ENCODE results near the gene RPAIN.

RPAIN gene, protein sequence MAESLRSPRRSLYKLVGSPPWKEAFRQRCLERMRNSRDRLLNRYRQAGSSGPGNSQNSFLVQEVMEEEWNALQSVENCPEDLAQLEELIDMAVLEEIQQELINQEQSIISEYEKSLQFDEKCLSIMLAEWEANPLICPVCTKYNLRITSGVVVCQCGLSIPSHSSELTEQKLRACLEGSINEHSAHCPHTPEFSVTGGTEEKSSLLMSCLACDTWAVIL

DNA sequence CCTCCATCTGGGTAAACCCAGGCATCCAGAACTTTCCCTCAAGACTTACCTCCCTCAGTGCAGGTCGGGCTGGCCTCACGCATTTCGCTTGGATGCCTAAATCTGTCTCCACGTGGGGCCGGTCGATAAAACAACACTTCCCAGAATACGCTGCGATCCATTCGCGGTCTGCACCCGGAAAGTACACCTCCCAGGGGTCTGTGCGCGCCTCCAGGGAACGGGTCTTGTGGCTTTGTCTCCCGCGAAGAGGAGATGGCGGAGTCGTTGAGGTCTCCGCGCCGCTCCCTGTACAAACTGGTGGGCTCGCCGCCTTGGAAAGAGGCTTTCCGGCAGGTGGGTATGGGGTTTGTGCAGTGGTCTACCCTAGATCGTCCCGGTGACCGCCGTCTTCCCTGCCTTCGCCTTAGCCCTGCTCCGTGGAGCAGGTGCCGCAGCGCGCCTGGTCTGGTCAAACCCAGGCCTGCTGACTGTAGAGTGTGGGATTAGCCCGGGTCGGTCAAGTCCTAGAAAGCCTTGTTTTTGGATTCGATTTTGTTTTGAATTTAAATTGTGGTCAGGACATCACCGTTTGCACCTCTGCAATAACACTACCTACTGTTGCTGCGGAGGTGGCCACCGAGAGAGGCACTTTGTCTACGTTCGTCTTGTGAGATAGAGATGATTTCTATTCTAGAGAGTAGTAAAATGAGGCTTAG lies at the start of gene RPAIN:
TSS of gene RPAIN (plus strand) at position 224 of the 695 bp plus-strand sequence. CDS start at position 253, 29 bp downstream.
- H3K4me3 ChIP-seq (ENCODE audit: control insufficient read depth, low read depth, low read length), result peak within 1 kb of the TSS; percentile 95
- peak; percentile 81 for DNase-seq (ENCODE audit: low read depth)
- TF ChIP-seq, protein P1, sequence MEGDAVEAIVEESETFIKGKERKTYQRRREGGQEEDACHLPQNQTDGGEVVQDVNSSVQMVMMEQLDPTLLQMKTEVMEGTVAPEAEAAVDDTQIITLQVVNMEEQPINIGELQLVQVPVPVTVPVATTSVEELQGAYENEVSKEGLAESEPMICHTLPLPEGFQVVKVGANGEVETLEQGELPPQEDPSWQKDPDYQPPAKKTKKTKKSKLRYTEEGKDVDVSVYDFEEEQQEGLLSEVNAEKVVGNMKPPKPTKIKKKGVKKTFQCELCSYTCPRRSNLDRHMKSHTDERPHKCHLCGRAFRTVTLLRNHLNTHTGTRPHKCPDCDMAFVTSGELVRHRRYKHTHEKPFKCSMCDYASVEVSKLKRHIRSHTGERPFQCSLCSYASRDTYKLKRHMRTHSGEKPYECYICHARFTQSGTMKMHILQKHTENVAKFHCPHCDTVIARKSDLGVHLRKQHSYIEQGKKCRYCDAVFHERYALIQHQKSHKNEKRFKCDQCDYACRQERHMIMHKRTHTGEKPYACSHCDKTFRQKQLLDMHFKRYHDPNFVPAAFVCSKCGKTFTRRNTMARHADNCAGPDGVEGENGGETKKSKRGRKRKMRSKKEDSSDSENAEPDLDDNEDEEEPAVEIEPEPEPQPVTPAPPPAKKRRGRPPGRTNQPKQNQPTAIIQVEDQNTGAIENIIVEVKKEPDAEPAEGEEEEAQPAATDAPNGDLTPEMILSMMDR (conservative IDR thresholded peaks at IDR 0.05; ENCODE audit: control insufficient read depth, insufficient read depth, low read depth, low read length), result no peak

DNA sequence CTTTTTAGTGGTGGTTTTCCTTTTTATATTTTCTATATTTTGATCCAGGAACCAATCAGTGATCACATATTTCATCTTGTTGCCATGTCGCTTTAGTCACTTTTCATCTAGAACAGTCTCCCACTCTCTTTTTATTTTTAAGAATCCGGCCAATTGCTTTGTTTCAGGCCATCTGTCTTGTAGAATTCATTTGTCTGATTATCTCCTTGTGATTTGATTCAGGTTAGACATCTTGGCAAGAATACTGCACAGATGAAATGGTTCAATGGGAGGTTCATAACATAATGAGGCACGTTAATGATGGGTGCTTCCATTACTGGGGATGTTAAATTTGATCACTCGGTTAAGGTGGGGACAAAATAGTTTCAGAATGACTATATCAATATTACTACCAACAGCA lies 49.6 kb upstream of the RPAIN start:
- DNase-seq (ENCODE audit: low read depth), result no peak
- TF ChIP-seq, protein P1 (conservative IDR thresholded peaks at IDR 0.05; ENCODE audit: control insufficient read depth, insufficient read depth, low read depth, low read length), result no peak
- H3K4me3 ChIP-seq (ENCODE audit: control insufficient read depth, low read depth, low read length), result no peak overlapping the region

DNA sequence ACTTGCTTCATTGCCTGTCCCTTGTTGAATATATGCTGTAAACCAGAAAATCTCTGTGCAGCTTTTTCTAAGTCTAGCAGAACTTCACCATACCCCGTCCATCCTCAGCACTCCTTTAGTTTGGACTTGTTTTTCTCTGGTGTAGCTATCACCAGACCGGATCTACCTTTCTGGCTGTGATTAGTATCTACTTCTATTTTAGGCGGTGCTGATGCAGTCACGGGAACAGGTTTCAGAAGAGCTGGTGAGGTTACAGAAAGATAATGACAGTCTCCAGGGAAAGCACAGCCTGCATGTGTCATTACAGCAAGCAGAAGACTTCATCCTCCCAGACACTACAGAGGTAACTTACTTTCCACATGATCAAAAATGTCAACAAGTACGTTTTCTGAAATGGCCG lies 46.9 kb upstream of the RPAIN start:
- no peak for DNase-seq (ENCODE audit: low read depth)
- no peak overlapping the region for H3K4me3 ChIP-seq (ENCODE audit: control insufficient read depth, low read depth, low read length)
- TF ChIP-seq, protein P1 (conservative IDR thresholded peaks at IDR 0.05; ENCODE audit: control insufficient read depth, insufficient read depth, low read depth, low read length), result no peak

DNA sequence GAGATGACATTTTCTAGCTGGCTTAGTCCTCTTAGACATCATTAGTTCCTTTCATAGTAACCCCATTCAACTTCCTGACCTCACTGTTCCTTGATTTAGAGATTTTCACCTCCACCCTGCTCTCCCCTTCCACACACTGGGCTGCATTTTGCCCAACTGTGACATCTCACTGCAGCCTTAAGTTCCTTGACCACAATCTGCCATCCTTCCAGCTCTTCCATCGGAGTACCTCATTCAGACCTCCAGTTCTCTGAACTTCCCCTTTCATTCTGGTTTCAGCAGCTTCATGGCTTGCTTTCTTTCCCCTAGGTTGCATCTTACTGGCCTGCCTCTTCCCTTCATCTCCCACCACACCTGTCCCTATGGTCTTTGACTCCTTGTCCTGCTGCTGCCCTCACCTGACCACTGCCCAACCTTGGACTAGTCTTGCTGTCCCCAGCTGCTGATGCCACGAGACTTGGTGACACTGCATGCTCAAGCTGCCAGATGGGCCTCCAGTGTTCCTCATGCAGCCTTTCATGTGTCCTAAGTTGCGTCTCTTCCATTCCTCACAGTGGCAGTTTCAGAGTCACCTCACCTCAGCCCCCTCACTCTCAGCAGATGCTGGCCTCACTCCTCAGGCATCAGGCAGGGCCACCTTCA lies 41.3 kb upstream of the RPAIN start:
- TF ChIP-seq, protein P1 (conservative IDR thresholded peaks at IDR 0.05; ENCODE audit: control insufficient read depth, insufficient read depth, low read depth, low read length), result no peak
- no peak for DNase-seq (ENCODE audit: low read depth)
- H3K4me3 ChIP-seq (ENCODE audit: control insufficient read depth, low read depth, low read length), result no peak overlapping the region

DNA sequence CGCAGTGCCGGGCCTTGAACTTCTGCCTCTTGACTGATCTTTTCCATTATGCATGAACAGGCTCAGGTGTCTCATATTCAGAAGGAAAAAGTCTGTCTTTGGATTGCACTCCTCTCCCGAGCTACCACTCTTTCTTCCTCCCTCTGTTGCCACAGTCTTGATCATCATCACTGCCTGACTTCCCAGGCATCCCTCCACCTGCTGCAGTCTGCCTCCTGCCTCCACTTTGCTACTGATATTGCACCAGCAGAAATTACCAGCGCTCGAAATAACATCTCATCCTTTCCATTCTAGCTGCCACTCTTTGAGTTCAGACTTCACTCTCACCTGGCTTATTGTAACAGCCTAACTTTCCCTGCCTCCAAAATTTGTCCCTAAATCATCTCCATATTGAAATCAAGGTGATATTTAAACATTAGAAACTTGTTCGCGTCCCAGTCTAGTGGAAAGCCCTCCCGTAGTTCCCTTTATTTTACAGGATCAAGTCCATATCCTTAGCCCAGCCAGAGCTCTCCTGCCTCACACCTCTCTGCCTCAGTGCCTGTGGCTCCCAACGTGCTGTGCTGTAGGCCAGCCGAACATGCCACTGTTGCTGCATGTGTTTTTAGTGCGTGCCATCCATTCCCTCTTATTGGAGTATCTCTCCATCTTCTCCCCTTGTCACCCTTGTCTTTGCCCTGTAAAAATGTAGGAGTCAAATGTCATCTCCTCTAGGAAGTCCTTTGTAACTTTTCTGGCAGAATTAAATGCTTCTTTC lies 40.5 kb upstream of the RPAIN start:
- TF ChIP-seq, protein P1 (conservative IDR thresholded peaks at IDR 0.05; ENCODE audit: control insufficient read depth, insufficient read depth, low read depth, low read length), result no peak
- DNase-seq (ENCODE audit: low read depth), result no peak
- H3K4me3 ChIP-seq (ENCODE audit: control insufficient read depth, low read depth, low read length), result no peak overlapping the region

DNA sequence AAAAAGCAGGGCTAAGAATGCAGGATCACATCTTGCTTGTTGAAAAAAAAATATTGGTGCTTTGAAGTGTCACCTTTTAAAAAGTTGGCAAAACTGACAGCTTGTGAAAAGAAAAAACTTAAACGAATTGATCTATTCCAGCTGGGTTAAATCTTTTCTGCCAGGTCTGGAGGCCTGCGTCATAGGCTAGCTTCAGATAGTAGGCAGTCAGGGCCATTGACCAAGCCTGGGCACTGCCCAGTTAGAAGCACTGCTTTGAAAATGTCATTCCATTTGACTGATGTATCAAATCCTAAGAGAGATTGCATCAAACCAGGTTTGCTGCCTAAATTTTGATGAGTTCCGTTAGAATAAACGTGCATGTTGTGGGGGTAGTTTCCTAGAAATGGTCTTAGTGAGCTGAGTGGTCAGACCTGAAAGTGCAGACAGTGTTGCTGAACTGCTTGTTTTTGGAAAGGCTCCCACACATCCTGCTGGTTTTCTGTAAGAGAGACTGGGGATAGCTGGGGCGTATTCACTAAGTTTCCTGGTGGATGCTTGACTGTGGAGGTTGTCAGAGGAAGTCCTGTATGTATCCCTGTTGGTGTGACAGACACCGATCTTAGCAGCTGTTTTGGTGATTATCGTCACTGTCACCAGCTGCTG lies 39.4 kb upstream of the RPAIN start:
- TF ChIP-seq, protein P1 (conservative IDR thresholded peaks at IDR 0.05; ENCODE audit: control insufficient read depth, insufficient read depth, low read depth, low read length), result no peak
- H3K4me3 ChIP-seq (ENCODE audit: control insufficient read depth, low read depth, low read length), result no peak overlapping the region
- DNase-seq (ENCODE audit: low read depth), result peak; percentile 15

All from fibroblast of mammary gland (primary cell).